ENCODE results near the gene SLC12A6.
"Not testable (repeated sequence)": the region's sequence is repeated elsewhere in the genome, so short reads cannot be mapped to it uniquely, and the experiment has no call there.

SLC12A6 gene

GRCh38 chr15:34355241-34355640, 17.7 kb upstream of the SLC12A6 start:
- no peak for DNase-seq

DNA sequence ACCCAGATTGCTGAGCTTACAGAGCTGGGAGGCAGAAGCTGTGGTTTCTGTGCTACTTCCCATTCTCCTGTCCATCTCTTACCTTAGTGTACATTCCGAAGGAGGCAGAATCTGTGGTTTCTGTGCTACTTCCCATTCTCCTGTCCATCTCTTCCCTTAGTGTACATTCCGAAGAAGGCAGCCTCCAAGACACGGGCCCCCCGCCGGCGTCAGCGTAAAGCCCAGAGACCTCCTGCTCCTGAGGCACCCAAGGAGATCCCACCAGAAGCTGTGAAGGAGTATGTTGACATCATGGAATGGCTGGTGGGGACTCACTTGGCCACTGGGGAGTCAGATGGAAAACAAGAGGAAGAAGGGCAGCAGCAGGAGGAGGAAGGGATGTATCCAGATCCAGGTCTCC, 16.7 kb upstream of the SLC12A6 start:
- DNase-seq, result no peak

DNA sequence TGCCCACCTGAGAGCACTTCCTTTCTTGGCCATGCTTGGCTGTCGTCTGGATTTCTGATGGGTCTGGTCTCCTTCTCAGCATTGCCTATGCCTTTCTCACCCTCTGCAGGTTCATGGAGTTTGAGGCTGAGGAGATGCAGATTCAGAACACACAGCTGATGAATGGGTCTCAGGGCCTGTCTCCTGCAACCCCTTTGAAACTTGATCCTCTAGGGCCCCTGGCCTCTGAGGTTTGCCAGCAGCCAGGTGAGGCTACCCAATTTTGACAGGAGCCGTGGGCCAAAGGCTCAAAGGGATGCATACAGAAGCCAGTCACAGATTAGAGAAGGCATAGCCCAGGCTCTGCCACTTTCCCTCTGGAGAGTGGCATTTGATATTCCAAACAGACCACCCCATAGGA, 16.0 kb upstream of the SLC12A6 start:
- no peak for DNase-seq

DNA sequence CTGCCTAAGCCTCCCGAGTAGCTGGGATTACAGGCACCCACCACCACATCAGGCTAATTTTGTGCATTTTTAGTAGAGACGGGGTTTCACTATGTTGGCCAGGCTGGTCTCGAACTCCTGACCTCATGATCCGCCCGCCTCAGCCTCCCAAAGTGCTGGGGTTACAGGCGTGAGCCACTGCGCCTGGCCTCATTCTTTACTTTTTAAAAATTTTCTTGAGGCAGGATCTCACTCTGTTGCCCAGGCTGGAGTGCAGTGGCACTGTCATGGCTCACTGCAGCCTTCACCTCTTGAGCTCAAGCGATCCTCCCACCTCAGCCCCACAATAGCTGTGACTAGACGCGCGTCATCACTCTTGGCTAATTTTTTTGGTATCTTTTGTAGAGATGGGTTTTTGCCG, 15.4 kb upstream of the SLC12A6 start:
- not testable (repeated sequence) for DNase-seq

DNA sequence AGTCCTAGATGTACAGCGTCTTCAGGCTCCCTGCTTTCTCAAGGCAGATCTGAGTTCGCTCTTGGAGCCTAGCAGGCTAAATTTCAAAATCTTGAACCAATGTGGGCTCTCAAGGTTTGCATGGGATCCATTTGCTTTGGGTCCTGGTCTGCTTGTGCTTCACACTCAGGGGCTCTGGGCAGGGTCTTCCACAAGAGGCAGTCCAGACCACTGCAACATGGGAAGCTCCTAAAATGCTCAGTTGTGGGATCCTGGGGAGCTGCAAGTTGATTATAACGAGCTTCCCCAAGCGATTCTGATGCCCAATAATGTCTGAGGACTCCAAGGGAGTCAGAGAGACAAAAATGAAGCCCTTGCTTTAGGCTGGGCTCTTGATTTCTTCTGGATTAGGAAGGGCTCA, 12.2 kb upstream of the SLC12A6 start:
- DNase-seq, result no peak

DNA sequence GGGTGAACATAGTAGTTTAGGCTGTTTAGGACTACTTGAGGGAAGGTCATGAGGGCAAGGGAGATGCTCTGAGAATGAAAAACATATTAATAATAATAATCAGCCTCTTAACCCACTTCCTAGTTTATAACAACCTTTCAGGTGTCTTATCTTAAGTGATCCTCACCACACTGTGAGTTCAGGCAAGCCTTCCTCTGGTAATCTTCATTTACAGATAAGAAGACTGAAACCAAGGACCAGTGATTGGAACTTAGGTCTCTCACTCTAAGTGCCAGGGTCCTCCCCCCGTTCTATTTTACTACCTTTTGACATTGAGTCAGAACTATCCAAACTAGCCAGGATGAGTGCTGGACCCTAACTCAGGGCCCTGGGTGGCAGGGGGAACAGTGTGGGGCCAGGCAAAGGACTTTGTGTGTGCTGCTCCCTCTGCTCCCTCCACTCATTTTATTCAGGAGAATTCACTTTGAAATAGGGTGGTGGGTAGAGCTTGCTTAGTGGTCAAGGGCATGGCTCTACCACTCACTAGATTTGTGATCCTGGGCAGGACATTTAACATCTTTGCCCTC, 11.2 kb upstream of the SLC12A6 start:
- no peak for DNase-seq

DNA sequence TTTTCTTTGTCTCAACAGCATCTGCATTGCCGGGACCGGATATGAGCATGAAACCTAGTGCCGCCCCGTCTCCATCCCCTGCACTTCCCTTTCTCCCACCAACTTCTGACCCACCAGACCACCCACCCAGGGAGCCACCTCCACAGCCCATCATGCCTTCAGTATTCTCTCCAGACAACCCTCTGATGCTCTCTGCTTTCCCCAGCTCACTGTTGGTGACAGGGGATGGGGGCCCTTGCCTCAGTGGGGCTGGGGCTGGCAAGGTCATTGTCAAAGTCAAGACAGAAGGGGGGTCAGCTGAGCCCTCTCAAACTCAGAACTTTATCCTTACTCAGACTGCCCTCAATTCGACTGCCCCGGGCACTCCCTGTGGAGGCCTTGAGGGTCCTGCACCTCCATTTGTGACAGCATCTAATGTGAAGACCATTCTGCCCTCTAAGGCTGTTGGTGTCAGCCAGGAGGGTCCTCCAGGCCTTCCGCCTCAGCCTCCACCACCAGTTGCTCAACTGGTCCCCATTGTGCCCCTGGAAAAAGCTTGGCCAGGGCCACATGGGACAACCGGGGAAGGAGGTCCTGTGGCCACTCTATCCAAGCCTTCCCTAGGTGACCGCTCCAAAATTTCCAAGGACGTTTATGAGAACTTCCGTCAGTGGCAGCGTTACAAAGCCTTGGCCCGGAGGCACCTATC, 10.5 kb upstream of the SLC12A6 start:
- no peak for DNase-seq

DNA sequence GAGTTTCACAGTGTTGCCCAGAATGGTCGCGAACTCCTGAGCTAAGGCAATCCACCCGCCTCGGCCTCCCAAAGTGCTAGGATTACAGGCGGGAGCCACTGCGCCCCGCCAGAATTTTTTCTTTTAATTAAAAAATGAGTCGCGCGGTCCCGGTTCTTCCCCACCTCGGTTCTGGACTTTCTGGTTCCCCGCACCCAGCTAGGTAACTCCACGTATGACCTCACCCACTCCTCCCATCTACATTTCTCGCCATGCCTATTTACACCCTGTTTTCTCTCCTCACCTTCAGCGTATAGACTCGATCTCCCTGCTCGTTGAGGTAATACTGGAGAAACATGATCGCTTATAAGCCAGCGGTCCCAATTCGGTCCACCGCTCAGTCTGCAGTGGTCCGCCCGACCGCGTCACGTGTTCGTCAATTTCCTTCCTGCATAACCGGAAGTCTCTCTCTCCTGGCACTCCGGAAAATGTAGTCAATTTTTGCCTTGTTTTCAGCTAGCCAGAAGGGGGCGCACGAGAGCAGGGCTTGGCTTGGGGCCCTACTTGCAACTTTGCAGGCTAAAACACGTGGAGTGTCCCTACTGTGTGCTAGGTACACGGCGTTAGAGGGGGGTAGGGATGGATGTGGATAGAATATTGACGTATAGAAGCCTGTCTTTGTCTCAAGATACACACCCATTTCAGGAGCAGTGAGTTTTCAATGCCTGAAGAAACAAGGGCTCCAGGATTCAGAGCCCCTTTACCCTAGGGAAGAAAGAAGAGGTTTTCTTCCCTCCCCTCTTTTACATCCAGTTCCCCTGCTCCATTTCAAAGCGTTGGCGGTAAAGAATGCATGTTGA, 5.4 kb upstream of the SLC12A6 start, which contains the start of the genes NOP10 and NUTM1:
Gene NOP10 (minus strand): TSS at position 400 of the 839 bp plus-strand sequence. CDS start 63 bp downstream, at position 337.
Gene NUTM1 (plus strand): TSS at position 579 of the 839 bp plus-strand sequence. CDS start 382 bp downstream, outside the sequence.
- DNase-seq, result peak; percentile 91

DNA sequence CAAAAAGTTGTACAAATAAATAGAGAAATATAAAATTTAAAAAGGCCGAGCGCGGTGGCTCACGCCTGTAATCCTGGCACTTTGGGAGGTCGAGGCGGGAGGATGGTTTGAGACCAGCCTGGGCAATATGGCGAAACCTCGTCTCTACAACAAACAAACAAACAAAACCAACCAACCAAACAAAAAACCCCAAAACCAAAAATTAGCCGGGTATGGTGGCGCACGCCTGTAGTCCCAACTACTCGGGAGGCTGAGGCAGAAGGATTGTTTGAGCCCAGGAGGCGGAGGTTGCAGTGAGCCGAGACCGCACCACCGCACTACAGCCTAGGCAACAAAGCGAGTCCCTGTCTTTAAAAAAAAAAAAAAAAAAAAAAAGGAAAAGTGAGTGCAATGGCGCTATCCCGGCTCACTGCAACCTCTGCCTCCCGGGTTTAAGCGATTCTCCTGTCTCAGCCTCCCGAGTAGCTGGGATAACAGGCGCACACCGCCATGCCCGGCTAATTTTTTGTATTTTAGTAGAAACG, 4.7 kb upstream of the SLC12A6 start:
- DNase-seq, result peak; percentile 10

DNA sequence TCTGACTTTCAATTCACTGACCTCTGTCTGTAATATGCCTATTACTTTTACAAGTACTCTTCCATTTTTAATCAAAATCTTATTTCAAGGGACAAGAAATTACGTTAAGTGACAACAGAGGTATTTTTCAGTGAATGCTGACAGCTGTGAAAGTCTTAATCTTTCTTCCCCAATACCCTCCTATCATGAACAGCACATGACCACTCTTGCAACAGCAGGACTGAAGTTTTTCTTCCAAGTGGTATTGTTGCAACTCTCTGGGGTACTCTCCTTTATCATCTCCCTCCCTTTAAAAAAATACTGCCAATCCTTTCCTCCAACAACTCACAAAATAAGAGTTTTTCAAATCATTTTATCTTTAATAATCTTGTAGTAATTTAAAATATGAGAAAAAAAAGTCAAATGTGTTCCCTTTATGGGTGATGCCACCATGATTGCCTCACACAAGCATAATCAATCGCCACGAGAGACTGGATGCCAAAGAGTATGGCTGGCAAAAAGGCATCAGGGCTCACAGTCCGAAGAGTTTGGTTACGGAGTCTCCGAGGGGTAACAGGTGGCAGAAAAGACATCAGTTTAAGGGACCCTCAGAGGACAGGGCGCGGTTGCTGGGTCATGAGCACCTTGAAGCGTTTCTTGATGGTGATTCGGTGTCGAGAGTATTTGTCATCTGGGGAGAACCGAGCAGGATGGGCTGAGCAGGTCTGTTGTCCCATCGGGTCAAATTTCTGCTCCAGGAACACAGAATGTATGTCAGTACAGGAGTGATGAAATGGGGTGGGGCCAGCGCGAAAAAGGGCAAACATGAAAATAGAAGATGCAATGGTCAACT, 4.0 kb upstream of the SLC12A6 start:
- DNase-seq, result no peak

GRCh38 chr15:34339946-34340345, 2.4 kb upstream of the SLC12A6 start:
- DNase-seq, result no peak

DNA sequence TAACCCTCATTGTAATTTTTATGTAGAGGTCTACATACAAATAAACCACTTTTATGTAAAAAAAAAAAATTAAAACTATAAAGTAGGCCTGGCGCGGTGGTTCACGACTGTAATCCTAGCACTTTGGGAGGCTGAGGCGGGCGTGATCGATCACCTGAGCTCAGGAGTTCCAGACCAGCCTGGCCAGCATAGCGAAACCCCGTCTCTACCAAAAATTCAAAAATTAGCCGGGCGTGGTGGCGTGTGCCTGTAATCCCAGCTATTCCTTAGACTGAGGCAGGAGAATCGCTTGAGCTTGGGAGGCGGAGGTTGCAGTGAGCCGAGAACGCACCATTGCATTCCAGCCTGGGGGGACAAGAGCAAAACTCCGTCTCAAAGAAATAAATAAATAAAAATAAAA, 766 bp upstream of the SLC12A6 start:
- no peak for DNase-seq

- peak; percentile 68 for DNase-seq
These were observed 507 bp downstream of the SLC12A6 start for GRCh38 chr15:34336991-34337556.

DNA sequence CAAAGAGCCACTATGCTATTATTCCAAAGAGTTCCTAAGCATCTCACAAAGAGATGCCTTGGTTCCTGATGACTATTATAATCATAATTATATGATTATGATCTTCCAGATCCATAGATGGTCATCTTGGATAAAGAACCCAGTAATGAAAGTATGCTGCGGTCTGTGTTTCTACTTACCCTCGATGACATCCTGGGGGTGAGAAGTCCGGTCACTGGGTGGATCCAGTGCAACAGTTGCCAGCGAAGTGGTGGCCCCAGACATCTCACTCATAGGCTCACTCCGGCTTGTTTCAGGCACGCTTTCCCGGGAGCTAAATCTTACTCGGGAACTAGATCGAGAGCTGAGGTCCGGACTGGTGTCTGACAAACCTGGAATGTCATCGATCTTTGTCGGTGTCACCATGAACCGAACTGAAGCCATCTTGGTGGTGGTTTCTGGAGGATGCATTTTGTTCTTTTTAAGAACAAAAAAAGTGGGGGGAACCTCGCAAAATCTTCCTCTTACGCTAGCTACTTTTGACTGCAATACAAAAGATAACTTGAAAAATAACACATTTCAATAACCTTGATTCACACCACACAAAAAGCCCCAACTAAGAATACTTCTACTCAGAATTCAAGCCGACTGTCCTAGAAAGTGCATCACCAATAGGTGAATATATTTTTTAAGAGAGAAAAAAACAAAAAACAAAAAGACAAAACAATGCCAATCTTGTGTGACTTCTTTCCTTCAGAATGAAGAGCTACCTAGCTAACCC, 1.2 kb downstream of the SLC12A6 start:
- DNase-seq, result no peak

DNA sequence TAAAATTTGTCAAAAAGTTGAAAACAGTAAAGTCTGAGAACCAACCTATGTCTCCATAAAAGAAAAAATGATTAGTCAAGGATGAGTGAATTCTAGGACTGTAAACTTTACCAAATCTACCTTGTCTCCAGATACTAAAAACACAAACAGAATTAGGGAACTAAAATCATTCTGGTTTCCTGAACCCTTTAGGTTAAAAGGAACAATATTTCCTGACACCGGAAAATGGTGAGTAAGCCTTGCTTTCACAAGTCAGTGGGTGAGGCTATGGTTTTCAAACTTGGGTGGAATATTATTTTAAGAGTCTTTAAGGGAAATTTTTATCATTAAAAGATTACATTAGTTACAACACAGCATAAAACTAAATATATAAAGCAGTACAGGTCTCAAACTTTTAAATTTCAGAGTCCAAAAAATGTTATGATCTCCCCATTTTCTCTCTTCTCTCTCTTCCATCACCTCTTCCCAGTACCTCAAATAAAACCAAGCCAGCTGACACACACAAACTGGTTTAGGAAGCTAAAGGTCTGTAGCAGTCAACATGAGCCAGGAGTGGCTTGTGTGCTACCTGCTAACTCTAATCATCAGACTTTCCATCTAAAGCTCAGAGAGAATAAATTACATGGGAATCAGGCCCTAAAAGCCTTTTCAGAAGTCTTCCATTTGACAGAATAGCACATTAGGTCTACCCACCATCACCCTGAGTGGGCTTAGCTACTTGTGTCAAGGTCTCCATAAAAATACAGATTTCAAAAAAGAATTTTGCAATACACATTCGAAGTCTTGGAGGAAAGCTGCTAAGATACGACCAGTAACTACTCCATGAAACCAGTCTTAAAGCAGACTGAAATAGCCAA, 2.2 kb downstream of the SLC12A6 start:
- peak; percentile 13 for DNase-seq

DNA sequence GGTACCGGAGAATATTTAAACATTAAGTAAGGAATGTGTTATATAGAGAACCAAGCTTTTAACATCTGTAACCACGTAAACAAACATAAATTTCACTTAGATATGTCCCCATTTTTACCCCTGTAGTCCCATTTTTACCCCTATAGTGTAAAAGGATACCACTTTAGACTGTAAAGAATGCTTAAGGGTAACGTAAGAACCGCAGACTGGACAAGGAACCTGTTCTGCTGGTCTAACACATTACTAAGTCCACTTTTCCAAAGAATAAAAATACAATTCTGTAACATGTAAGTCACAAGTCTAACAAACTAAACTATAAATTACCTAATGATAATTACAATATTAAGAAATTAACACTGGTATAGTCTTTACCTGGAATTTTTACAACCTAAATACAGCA, 2.9 kb downstream of the SLC12A6 start:
- no peak for DNase-seq

DNA sequence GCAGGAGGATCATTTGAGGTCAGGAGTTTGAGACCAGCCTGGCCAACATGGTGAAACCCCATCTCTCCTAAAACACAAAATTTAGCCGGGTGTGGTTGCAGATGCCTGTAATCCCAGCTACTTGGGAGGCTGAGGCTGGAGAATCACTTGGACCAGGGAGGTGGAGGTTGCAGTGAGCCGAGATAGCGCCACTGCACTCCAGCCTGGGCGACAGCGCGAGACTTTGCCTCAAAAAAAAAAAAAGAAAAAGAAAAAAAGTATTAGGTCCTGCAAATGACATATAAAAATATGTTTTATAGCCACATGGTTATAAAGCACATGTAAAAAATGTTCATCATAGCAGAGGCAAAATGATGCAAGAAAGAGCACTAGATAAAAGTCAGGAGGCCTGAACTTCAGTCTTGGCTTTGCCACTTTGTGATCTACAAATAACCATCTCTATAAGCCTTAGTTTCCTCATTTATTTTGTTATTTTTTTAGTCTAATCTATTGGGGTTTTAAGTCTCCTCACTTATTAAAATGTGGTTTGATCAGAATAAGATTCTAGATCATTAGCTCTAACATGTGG, 4.9 kb downstream of the SLC12A6 start:
- peak; percentile 50 for DNase-seq

- DNase-seq, result no peak
These were observed 5.8 kb downstream of the SLC12A6 start for GRCh38 chr15:34331809-34332208.

DNA sequence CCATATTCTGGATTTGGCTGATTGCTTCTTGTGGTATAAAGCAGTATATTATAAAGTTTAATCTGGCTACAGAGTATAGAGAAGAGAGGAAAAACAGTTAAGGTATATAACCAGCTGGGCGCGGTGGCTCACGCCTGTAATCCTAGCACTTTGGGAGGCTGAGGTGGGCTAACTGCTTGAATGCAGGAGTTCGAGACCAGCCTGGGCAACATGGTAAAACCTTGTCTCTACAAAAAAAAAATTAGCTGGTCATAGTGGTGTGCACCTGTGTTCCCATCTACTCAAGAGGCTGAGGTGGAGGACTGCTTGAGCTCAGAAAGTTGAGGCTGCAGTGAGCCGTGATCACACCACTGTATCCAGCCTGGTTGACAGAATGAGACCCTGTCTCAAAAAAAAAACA, 7.3 kb downstream of the SLC12A6 start:
- DNase-seq, result no peak

- no peak for DNase-seq
These were observed 8.6 kb downstream of the SLC12A6 start for GRCh38 chr15:34329006-34329405.
